Ovary (tissue), 3 donors: Measurements from ENCODE around the gene SPATA9.

Source experiments
- EP300 ChIP-seq: sonication (generic); formaldehyde crosslinking; IDR thresholded peaks from one replicate; pipeline ENCODE4 v1.6.1; 2017; ENCODE audit warnings: antibody characterized with exemption
- POLR2A ChIP-seq: fragments of 450-650 bp; IDR thresholded peaks from one replicate; pipeline ENCODE4 v1.6.1; 2017; ENCODE audit warnings: antibody characterized with exemption, mild to moderate bottlenecking, moderate library complexity
- TF ChIP-seq, protein P1 (sequence below), 3 donors: fragments of 450-650 bp in 2 of 3; fragments of 200-600 bp in 1 of 3; IDR thresholded peaks; one replicate each; pipeline versions ENCODE4 v1.5.1 to v1.8.0; 2016 to 2022; ENCODE audit warnings: antibody characterized with exemption in 3 of 3, mild to moderate bottlenecking in 1 of 3
- donor health status: DM: no; HTN: no; CAD: no.

DNA sequence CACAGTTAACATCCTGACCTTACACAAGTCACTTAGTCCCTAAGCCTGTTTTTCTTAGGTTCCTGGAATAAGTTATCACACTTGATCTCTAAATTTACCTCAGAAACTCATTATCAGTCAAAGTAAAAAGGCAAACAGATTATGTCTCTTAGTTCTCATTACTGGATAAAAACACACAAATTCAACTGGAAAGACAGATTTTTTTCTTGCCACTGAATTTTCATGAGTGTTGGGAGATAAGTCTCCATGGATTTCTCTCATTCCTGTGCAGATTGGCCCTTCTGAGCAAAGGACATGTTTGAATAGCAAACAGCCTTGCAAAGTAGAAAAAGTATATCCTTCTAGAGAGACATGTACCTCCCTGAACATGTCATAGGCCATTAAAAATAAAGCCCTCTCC lies 10.2 kb downstream of the SPATA9 start:
- TF ChIP-seq POLR2A (no peak), EP300 (no peak)
- TF ChIP-seq, protein P1, sequence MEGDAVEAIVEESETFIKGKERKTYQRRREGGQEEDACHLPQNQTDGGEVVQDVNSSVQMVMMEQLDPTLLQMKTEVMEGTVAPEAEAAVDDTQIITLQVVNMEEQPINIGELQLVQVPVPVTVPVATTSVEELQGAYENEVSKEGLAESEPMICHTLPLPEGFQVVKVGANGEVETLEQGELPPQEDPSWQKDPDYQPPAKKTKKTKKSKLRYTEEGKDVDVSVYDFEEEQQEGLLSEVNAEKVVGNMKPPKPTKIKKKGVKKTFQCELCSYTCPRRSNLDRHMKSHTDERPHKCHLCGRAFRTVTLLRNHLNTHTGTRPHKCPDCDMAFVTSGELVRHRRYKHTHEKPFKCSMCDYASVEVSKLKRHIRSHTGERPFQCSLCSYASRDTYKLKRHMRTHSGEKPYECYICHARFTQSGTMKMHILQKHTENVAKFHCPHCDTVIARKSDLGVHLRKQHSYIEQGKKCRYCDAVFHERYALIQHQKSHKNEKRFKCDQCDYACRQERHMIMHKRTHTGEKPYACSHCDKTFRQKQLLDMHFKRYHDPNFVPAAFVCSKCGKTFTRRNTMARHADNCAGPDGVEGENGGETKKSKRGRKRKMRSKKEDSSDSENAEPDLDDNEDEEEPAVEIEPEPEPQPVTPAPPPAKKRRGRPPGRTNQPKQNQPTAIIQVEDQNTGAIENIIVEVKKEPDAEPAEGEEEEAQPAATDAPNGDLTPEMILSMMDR (IDR thresholded peaks at IDR 0.05): no peak
